Measurements from ENCODE around the gene CHST6.
"Not testable (repeated sequence)": the region's sequence is repeated elsewhere in the genome, so short reads cannot be mapped to it uniquely, and the experiment has no call there.

The CHST6 gene

DNA sequence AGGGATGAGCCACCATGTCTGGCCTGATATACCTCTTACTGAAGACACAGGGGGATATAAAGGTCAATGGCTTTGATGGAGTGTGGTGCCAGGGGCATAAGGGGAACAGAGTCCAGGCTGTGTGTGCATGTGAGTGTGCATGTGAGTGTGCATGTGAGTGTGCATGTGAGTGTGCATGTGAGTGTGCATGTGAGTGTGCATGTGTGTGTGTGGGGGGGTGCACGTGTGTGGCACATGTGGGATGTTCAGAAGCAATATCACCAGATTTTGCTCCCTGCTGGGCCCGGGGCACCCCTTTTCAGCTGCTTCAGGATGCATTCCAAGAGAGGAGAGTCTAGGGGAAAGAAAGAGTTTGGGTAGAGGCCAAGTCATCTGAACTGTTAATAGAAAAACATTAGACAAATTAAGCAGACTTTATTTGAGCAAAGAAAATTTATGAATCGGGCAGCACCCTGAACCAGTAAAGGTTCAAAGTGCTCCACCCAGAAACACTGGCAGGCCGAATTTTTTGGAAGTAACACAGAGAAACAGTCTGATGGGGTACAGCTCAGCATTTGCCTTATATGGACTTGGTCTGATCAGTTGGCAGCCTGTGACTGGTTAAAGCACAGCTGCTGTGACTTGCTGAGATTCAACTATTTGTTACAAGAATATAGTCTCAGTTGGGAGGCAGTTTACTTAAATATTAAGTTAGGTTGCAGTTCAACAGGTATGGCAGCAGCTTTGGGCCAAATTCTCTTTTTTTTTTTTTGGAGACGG, 31.0 kb upstream of the CHST6 start:
- no peak for DNase-seq (ENCODE audit: low spot score)
- H3K27ac ChIP-seq: no peak overlapping the region
- POLR2A ChIA-PET (ENCODE audit: low non-redundant PET): no interaction called here
- TF ChIP-seq, protein P1, sequence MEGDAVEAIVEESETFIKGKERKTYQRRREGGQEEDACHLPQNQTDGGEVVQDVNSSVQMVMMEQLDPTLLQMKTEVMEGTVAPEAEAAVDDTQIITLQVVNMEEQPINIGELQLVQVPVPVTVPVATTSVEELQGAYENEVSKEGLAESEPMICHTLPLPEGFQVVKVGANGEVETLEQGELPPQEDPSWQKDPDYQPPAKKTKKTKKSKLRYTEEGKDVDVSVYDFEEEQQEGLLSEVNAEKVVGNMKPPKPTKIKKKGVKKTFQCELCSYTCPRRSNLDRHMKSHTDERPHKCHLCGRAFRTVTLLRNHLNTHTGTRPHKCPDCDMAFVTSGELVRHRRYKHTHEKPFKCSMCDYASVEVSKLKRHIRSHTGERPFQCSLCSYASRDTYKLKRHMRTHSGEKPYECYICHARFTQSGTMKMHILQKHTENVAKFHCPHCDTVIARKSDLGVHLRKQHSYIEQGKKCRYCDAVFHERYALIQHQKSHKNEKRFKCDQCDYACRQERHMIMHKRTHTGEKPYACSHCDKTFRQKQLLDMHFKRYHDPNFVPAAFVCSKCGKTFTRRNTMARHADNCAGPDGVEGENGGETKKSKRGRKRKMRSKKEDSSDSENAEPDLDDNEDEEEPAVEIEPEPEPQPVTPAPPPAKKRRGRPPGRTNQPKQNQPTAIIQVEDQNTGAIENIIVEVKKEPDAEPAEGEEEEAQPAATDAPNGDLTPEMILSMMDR (conservative IDR thresholded peaks at IDR 0.05; ENCODE audit: low read depth): no peak
- CTCF ChIA-PET: no interaction called here

DNA sequence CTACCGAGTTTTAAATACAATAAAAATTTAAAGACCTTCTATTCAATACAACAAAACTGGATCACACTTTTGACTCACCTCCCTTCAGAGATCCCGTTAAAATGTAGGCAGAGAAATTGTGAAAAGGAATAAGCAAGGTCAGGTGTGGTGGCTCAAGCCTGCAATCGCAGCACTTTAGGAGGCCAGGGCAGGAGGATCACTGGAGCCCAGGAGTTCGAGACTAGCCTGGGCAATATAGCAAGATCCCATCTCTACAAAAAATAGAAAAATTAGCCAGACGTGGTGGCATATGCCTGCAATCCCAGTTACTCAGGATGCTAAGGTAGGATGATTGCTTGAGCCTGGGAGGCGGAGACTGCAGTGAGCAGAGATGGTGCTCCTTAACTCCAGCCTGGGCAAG, 23.9 kb upstream of the CHST6 start:
- ChIA-PET CTCF (interaction anchor here (0.7 kb wide), 1 partner anchor 12 kb away, joined by 3 read pairs; no protein-coding TSS in a partner anchor), POLR2A (ENCODE audit: low non-redundant PET) (no interaction called here)
- DNase-seq (ENCODE audit: low spot score): no peak
- H3K27ac ChIP-seq: no peak overlapping the region
- TF ChIP-seq, protein P1 (conservative IDR thresholded peaks at IDR 0.05; ENCODE audit: low read depth): no peak

DNA sequence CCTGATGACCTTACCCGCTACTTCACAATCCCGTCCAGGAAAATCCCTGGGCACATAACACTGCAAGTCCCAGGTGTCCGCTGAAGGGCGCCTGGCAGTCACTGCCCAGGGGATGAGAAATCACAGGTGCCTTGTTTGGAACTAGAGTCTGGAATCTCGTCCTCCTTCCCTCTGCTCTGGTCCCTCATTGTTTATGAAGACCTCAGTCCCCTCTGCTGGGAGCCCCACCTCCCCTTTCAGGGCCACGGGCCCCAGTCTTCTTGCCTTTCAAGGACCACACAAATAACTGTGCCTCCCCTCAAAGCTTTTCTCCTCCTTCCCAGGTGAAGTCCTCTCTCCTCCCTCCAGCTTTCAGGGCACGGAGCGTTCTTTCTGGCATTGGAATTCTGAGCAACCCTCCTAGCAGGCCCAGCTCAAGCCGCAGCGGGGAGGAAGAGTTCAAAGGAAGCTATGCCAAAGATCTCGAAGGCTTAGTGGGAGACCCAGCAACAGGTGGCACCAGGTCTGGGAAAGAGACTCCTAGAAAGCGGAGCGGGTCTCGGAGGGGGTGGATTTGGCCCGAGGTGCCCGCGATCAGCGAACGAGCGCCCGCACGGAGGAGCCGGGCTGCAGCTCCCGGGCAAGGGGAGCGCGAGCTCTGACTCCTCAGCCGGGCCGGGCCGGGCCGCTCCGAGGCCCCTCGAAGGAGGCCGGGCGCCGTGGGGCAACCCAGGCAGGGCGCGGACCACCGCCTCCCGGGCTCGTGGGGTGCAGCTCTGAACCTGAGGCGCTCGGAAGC, 21.1 kb upstream of the CHST6 start:
- ChIA-PET POLR2A (ENCODE audit: low non-redundant PET) (interaction anchor here (0.9 to 1.1 kb wide), 2 partner anchors 10 to 37 kb away, joined by 3 read pairs; no protein-coding TSS in a partner anchor), CTCF (interaction anchor here (0.6 to 1.4 kb wide), 7 partner anchors 16 to 606 kb away, joined by 3 to 8 read pairs (median 3); no protein-coding TSS in a partner anchor)
- H3K27ac ChIP-seq: peak overlapping the region; percentile 80
- DNase-seq (ENCODE audit: low spot score): not testable (repeated sequence)

DNA sequence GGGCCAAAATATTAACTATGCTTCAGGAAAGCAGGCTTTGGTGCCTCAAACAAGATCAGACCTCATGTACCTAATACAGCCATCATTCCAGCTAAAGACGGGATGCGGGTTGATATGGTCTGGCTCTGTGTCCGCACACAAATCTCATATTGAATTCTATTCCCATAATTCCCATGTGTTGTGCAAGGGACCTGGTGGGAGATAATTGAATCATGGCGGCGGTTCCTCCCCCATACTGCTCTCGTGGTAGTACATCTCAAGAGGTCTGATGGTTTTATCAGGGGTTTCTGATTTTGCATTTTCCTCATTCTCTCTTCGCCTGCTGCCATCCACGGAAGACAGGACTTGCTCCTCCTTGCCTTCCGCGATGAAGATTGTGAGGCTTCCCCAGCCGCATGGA, 19.1 kb upstream of the CHST6 start:
- POLR2A ChIA-PET (ENCODE audit: low non-redundant PET): interaction anchor here (0.6 kb wide), 1 partner anchor 134 kb away, joined by 3 read pairs; no protein-coding TSS in a partner anchor
- CTCF ChIA-PET: interaction anchor here (0.6 kb wide), 1 partner anchor 11 kb away, joined by 6 read pairs; no protein-coding TSS in a partner anchor

DNA sequence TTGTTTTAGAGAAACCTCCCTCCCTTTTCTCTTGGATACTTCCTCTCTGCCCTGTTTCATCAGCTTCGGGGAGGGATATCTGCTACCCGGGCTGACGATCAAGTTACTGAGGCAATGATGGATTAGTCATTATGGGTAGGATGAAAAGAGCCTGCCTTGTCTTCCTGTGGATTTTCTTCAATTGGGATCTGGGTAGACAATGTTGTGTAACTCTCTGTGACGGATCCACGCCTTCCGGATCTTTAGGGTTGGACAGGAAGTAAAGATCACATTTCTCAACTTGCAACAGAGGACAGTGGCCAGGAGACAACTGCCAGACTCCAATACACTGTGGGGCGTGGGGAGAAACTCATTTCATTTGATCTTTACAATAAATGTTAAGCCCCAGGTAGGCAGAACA, 11.3 kb upstream of the CHST6 start:
- DNase-seq (ENCODE audit: low spot score): peak; percentile 88
- CTCF ChIA-PET: interaction anchor here (1.5 kb wide), 1 partner anchor 41 kb away, joined by 4 read pairs; no protein-coding TSS in a partner anchor
- POLR2A ChIA-PET (ENCODE audit: low non-redundant PET): interaction anchor here (0.8 kb wide), 1 partner anchor 9 kb away, joined by 3 read pairs; no protein-coding TSS in a partner anchor
- TF ChIP-seq, protein P1 (conservative IDR thresholded peaks at IDR 0.05; ENCODE audit: low read depth): no peak
- H3K27ac ChIP-seq: peak overlapping the region; percentile 76

More for the DNA sequence above, 19.1 kb upstream of the CHST6 start:
- no peak for DNase-seq (ENCODE audit: low spot score)
- TF ChIP-seq, protein P1 (conservative IDR thresholded peaks at IDR 0.05; ENCODE audit: low read depth): no peak
- H3K27ac ChIP-seq: no peak overlapping the region

DNA sequence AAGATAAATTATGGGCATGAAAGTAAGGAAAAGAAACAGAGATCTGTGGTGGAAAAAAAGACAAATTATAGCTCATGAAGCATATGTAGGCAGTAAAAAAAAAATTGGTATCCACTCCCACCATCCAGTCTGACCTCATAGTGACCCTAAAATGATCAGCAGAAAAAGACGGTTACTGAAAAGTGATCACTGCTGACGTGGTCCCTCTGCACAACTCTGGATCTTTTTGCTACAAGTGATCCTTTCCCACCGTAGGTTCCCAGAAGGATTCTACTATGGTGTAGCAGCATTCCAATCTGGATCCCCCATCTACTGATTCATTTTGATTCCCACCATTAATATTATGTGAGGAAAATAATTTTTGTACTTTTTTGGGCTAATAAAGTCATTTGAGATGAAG, 10.9 kb upstream of the CHST6 start:
- DNase-seq (ENCODE audit: low spot score): no peak
- no peak overlapping the region for H3K27ac ChIP-seq
- POLR2A ChIA-PET (ENCODE audit: low non-redundant PET): interaction anchor here (0.6 to 0.8 kb wide), 2 partner anchors 10 to 11 kb away, joined by 3 to 4 read pairs; partner anchors contain the start of gene CHST6
- TF ChIP-seq, protein P1 (conservative IDR thresholded peaks at IDR 0.05; ENCODE audit: low read depth): no peak
- CTCF ChIA-PET: interaction anchor here (1.5 kb wide), 1 partner anchor 41 kb away, joined by 4 read pairs; no protein-coding TSS in a partner anchor
